ENCODE data around the gene TNFRSF25.

- TF ChIP-seq CTCF (IDR thresholded peaks at IDR 0.05; ENCODE audit: extremely low read depth in 1 of 2, insufficient read depth in 1 of 2, low read depth in 1 of 2, low read length in 2 of 2) = no peak
- TF ChIP-seq POLR2AphosphoS5 (IDR thresholded peaks at IDR 0.05; ENCODE audit: insufficient read depth, low read depth, low read length) = no peak
- no peak for TF ChIP-seq POLR2A (IDR thresholded peaks at IDR 0.05; ENCODE audit: low read depth, low read length)
Measured at GRCh38 chr1:6435547-6435946, 30.4 kb downstream of the TNFRSF25 start.
